MCF 10A (cell line): Measurements from ENCODE around the gene ZNF524. TPM values are rescaled to one million over a fixed set of nuclear protein-coding genes. Genes with fewer than 3 reads are reported as not detected.

Source experiments
- BruUV-seq: library from RNA; stranded (reverse); fragments of 400-500 nt; replicated peaks from 2 replicates; lab custom pipeline; 2021; lab: Mats Ljungman, UMichigan
- CTCF ChIA-PET: fragments of 300-600 bp; sonication (Branson Sonifier 250); formaldehyde crosslinking; extraction: SDS; loops from one replicate; lab custom pipeline; 2021; ENCODE audit warnings: antibody characterized with exemption, inconsistent platforms; lab: Yijun Ruan, JAX
- POLR2A ChIA-PET: fragments of 300-600, 350-650 bp; sonication (Branson Sonifier 250); formaldehyde crosslinking; extraction: SDS; loops from one replicate; lab custom pipeline; 2020; ENCODE audit warnings: antibody characterized with exemption, inconsistent platforms; lab: Yijun Ruan, JAX
- DNase-seq: peaks from one replicate; pipeline ENCODE4 v3.0.0-alpha.2; 2018; ENCODE audit not compliant: unreplicated experiment
- H3K27ac Mint-ChIP-seq: one replicate; pipeline ENCODE4 v1.8.0; 2022; ENCODE audit warnings: mild to moderate bottlenecking, low read depth, mixed read lengths; ENCODE audit not compliant: unreplicated experiment
- H3K27me3 Mint-ChIP-seq: one replicate; pipeline ENCODE4 v1.8.0; 2022; ENCODE audit warnings: mixed read lengths; ENCODE audit not compliant: insufficient read depth, unreplicated experiment
- H3K36me3 Mint-ChIP-seq: one replicate; pipeline ENCODE4 v1.8.0; 2022; ENCODE audit warnings: mild to moderate bottlenecking, moderate library complexity, mixed read lengths; ENCODE audit not compliant: insufficient read depth, unreplicated experiment
- H3K4me1 Mint-ChIP-seq: one replicate; pipeline ENCODE4 v1.8.0; 2022; ENCODE audit warnings: mixed read lengths; ENCODE audit not compliant: insufficient read depth, unreplicated experiment
- H3K4me3 Mint-ChIP-seq: one replicate; pipeline ENCODE4 v1.8.0; 2022; ENCODE audit warnings: mild to moderate bottlenecking, moderate library complexity, mixed read lengths; ENCODE audit not compliant: unreplicated experiment
- H3K9me3 Mint-ChIP-seq: one replicate; pipeline ENCODE4 v1.8.0; 2022; ENCODE audit warnings: mixed read lengths; ENCODE audit not compliant: unreplicated experiment
- CTCF ChIP-seq: fragments of 200-600 bp; IDR thresholded peaks from one replicate; pipeline ENCODE4 v1.8.0; 2022; ENCODE audit warnings: antibody characterized with exemption, mild to moderate bottlenecking; ENCODE audit not compliant: unreplicated experiment
- intact Hi-C: fragments of 100-400 bp; cut with micrococcal nuclease; formaldehyde crosslinking; loops from 2 replicates; pipeline ENCODE4 v1.14.1; 2022
- total RNA-seq: library from RNA; stranded (reverse); gene quantifications from 2 replicates; pipeline ENCODE4 v1.2.3, GENCODE V29; 2022

Gene ZNF524
- total RNA-seq, 1 experiment from 2014 or later: 17.6 TPM

- Mint-ChIP-seq H3K27me3 (no peaks in the 10 kb centered on the region), H3K4me1 (peaks cover 10% of the 10 kb centered on the region), H3K27ac (peak within 1 kb of the TSS; percentile 99), H3K4me3 (peak within 1 kb of the TSS; percentile 91), H3K9me3 (no peaks in the 10 kb centered on the region), H3K36me3 (peaks cover 14% of the 10 kb centered on the region)
- no TSS peak for BruUV-seq
- ChIA-PET POLR2A (interaction anchor here (0.7 to 3.2 kb wide), 10 partner anchors 9 to 232 kb away, joined by 3 to 15 read pairs (median 4); partner anchors contain the start of genes FIZ1, U2AF2, ZNF524 and ZNF628), CTCF (interaction anchor here (0.6 to 3.3 kb wide), 10 partner anchors 9 to 483 kb away, joined by 3 to 12 read pairs (median 4); no protein-coding TSS in a partner anchor)
- peak; percentile 93 for DNase-seq
- TF ChIP-seq CTCF: no peak
- intact Hi-C loops: loop anchor here (1.0 kb wide), 1 partner anchor 18 kb away; no protein-coding TSS in a partner anchor
Measured at GRCh38 chr19:55624109-55625003, 24.3 kb downstream of the ZNF524 start, which contains the start of gene ZNF784. TSS of gene ZNF784 (minus strand) at chr19:55624566. CDS start at chr19:55624561, 5 bp downstream.

GRCh38 chr19:55625004-55625326 is 24.9 kb downstream of the ZNF524 start:
- Mint-ChIP-seq H3K36me3 (peaks cover 8% of the 10 kb centered on the region), H3K27me3 (no peaks in the 10 kb centered on the region), H3K9me3 (no peaks in the 10 kb centered on the region), H3K4me3 (peak overlapping the region; percentile 91), H3K27ac (peak overlapping the region; percentile 99), H3K4me1 (peaks cover 10% of the 10 kb centered on the region)
- ChIA-PET CTCF (interaction anchor here (0.6 to 3.3 kb wide), 9 partner anchors 9 to 1503 kb away, joined by 3 to 12 read pairs (median 5); no protein-coding TSS in a partner anchor), POLR2A (interaction anchor here (0.9 to 3.2 kb wide), 8 partner anchors 8 to 149 kb away, joined by 3 to 15 read pairs (median 4); partner anchors contain the start of genes FIZ1, U2AF2, ZNF524 and ZNF628)
- intact Hi-C loops: no loop called here
- no peak for TF ChIP-seq CTCF
- no peak for DNase-seq
- no TSS peak for BruUV-seq

- ChIA-PET POLR2A (interaction anchor here (0.7 to 1.5 kb wide), 3 partner anchors 13 to 150 kb away, joined by 3 to 5 read pairs (median 3); partner anchors contain the start of gene ZNF628), CTCF (interaction anchor here (0.5 to 3.5 kb wide), 14 partner anchors 12 to 1456 kb away, joined by 3 to 25 read pairs (median 4); partner anchors contain the start of gene ZNF865)
- no peak for TF ChIP-seq CTCF
- H3K36me3 Mint-ChIP-seq: no peaks in the 10 kb centered on the region
- H3K4me3 Mint-ChIP-seq: no peak overlapping the region
- DNase-seq: no peak
- BruUV-seq: no TSS peak
- peaks cover 10% of the 10 kb centered on the region for H3K4me1 Mint-ChIP-seq
- H3K27ac Mint-ChIP-seq: no peak overlapping the region
- no peaks in the 10 kb centered on the region for H3K27me3 Mint-ChIP-seq
- intact Hi-C loops: no loop called here
- no peaks in the 10 kb centered on the region for H3K9me3 Mint-ChIP-seq
Measured at GRCh38 chr19:55626350-55626749, 26.3 kb downstream of the ZNF524 start.
